ENCODE results near the gene NTN5.
"Not testable (repeated sequence)": the region's sequence is repeated elsewhere in the genome, so short reads cannot be mapped to it uniquely, and the experiment has no call there.

The NTN5 gene

GRCh38 chr19:48639483-48640375, 33.1 kb downstream of the NTN5 start:
- DNase-seq = no peak

- DNase-seq = no peak
Measured at GRCh38 chr19:48638831-48639381, 33.9 kb downstream of the NTN5 start.

GRCh38 chr19:48637948-48638830, 34.6 kb downstream of the NTN5 start:
- peak; percentile 88 for DNase-seq

GRCh38 chr19:48637449-48637947, 35.3 kb downstream of the NTN5 start:
- peak; percentile 97 for DNase-seq

- no peak for DNase-seq
Measured at GRCh38 chr19:48636859-48637448, 35.9 kb downstream of the NTN5 start, which contains the start of gene DBP. DBP (minus strand) TSS chr19:48637379; CDS start chr19:48636994, 385 bp downstream.

GRCh38 chr19:48635966-48636858, 36.6 kb downstream of the NTN5 start:
- DNase-seq = no peak

GRCh38 chr19:48635263-48635965, 37.4 kb downstream of the NTN5 start:
- peak; percentile 60 for DNase-seq

GRCh38 chr19:48634424-48635262, 38.2 kb downstream of the NTN5 start:
- peak; percentile 92 for DNase-seq

GRCh38 chr19:48634036-48634342, 38.8 kb downstream of the NTN5 start:
- no peak for DNase-seq

- no peak for DNase-seq
Measured at GRCh38 chr19:48633148-48634035, 39.4 kb downstream of the NTN5 start.

- no peak for DNase-seq
Measured at GRCh38 chr19:48632692-48633147, 40.1 kb downstream of the NTN5 start.

GRCh38 chr19:48632286-48632685, 40.5 kb downstream of the NTN5 start:
- DNase-seq = not testable (repeated sequence)

- no peak for DNase-seq
Measured at GRCh38 chr19:48631225-48631624, 41.6 kb downstream of the NTN5 start.

- peak; percentile 47 for DNase-seq
Measured at GRCh38 chr19:48630296-48631063, 42.3 kb downstream of the NTN5 start.

- peak; percentile 57 for DNase-seq
Measured at GRCh38 chr19:48629599-48630295, 43.1 kb downstream of the NTN5 start.

GRCh38 chr19:48629297-48629598, 43.6 kb downstream of the NTN5 start:
- DNase-seq = no peak

GRCh38 chr19:48628486-48629296, 44.1 kb downstream of the NTN5 start:
- DNase-seq = no peak
